GM18873 (cell line): ENCODE results near the gene ADAM12.
"Not testable (repeated sequence)": the region's sequence is repeated elsewhere in the genome, so short reads cannot be mapped to it uniquely, and the experiment has no call there.

Source experiments
- ATAC-seq: cut with Tn5 transposase; IDR thresholded peaks from one replicate; pipeline ENCODE4 v1.9.1; 2021; ENCODE audit warnings: mild to moderate bottlenecking, moderate library complexity, moderate number of reproducible peaks; ENCODE audit not compliant: unreplicated experiment, low FRiP score

The ADAM12 gene

GRCh38 chr10:126270111-126270510 is 118.2 kb downstream of the ADAM12 start:
- no peak for ATAC-seq

DNA sequence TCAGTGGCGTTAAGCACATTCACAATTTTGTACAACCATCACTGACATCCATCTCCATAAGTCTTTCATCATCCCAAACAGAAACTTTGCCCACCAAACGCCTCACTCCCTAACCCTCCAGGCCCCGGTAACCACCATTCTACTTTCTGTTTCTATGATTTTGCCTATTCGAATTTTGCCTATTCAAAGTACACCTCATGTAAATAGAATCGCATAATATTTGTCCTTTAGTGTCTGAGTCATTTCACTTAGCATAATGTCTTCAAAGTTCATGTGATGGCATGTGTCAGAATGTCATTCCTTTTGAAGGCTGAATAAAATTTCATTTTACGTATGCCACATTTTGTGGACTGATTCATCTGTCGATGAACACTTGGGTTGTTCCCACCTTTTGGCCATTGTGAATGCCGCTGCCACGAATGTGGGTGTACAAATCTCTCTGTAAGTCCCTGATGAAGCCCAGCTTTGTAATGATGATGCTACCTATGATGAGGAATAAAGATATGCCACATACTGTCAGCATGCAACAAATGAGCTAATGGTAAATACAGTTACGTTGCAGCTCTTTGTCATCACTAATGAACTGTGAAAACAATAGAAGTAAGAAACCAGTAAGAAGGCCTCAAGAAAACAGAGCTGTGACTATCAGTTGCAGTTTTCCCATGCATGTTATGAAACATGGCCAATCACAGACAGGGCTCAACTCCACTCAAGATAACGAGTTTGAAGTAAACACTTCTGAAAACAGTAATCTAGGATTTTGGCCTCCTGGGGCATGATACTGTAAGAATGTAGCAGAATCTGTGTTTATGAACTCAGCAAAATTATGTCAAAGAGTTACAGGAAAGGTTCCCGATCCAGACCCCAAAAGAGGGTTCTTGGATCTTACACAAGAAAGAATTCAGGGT is 120.0 kb downstream of the ADAM12 start:
- ATAC-seq = no peak

DNA sequence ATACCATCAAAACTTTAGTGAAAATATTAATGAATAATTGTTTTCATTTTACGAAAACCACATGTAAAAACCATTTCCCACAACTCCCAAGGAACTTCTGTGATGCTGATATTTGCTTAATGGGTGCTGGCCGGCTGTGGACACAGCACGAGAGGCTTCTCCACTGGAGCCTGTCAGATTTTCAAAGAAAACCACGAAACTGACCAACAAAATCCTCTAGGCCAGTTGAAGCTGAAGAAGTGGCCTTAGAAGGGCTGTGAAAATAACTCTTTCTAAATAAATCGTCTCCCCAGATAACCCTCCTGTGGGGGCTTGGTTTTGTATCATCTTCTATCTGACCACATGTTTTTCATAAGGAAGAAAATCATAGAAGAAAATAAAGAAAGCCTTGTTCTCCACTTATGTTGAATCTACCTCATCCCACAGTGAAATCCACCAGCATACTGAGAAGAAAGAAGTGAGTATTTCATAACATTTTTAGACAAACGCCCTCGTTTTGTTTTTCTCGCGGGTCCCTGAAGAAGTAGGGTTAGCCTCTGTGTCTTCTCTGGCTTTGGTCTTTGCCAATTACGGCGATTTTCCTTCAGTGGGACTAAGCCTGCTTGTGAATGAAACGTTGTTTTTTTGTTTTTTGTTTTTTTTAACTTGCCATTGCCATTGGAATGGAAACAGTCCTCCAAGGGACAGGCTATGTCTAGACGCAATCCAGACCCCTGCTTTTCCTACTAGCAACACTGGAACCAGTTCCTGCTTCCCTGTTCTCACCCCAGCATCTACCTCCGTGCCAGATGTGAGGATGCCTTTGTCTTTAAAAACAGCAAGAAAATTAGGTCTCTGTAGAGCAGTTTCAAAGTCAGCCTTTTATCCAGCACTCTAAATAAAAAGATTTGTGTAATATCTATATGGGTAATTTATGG is 123.9 kb downstream of the ADAM12 start:
- ATAC-seq = no peak

DNA sequence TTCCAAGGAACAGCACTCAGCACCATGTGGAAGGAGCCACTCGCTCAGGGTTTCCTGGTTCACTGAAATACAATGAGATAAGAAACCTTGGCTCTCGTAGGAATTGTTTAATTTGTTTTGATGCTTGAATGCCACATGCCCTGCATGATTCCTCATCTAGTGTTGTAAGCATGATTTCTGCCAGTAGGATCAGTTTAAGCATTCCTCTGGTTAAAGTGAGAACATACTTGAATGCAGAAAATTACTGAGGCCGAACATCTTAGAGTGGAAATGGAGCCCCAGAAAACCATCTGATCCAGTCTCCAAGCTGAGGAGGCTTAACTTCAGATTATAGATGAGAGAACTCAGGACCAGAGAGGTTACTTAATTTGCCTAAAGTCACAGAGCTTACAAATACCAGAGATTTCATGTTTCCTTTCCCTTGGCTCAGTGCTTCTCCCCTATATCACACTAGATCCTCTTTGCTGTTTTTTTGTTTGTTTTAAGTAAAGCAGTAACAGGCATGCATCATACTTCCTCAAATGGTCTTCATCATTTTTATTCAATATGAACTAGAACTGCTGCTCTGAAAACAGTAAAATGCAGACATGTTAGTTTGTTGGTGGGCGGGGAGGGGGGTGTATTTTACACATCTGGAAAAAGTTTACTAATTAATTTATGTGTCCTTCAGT is 125.1 kb downstream of the ADAM12 start:
- ATAC-seq = no peak

DNA sequence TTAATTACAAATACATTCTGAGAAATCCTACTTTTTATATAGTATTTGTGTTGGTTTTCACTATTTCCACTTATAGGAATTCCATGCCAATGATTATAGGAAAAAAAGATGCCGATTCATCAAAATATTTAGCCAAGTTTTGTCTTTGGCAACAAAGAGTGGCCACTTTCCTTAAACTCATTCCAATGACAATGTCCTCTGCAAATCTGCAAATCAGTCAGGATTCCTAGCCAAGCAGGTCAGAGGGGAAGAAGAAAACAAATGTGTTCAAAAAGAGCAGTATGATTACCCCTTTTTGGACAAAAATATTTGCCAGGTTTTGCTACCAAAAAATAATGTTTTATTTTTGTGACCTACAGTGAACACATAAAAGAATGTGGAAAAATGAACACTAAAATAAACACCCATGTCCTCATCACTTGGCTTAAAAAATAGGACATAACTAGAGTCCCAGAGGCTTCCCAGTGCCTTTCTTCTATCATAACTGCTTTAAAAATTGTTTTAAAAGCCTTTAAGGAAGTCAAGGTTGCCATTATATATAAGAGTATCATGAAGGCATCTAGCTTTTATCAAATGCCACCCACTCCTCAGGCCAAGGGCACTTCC is 125.9 kb downstream of the ADAM12 start:
- ATAC-seq = no peak

- ATAC-seq = no peak
Observed at GRCh38 chr10:126259760-126260479, 128.4 kb downstream of the ADAM12 start.

GRCh38 chr10:126256864-126257263 is 131.4 kb downstream of the ADAM12 start:
- no peak for ATAC-seq

GRCh38 chr10:126255313-126255712 is 133.0 kb downstream of the ADAM12 start:
- no peak for ATAC-seq

DNA sequence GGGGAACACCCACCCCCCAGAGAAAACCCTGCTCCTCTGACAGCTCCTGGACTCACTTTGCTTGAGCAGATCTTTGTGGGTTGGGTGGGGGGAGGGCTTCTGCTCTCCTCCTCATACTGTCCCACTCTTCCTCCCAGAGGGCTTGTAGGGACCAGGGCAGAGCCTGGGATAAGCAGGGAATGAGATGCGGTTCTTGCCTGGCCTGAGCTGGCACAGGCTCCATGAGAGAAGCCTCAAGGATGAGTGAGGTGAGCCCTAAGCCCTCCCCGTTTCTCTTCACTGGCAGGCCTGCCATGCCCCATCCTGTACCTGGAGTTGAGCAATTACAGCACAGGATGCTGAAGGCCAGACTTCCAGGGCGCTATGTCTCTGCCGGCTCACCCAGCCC is 134.7 kb downstream of the ADAM12 start:
- ATAC-seq = no peak

DNA sequence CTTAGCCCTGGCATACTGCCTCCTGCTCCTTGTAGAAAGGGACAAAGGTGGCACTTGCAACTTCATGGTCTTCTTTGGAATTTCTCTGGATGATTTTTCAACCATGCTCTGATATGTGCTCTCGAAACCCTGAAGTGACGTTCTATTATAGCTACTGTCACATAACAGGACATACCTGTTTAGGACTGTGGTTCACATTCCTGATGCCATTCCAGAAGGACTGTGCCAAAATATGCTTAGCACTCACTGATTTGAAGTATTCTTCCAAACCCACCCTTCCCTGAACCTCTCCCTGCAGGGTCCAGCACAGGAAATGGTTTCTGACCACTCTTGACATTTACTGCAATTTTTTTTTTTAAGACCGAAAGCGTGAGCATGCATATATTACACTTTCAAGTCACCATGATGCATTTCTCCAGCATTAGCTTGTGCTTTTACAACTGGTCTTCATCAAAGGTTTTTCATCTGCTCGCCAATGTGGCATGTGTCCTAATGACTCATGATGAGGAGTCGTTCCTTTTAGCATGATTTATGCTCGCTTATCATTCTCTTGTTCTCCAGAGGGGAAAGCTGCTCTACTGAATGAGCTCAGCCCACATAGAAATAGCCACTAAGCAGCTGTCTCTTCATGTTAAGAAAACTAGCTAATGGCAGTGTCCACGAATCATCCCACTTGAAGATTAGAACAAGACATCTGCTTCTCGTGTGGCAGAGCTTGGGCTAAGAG is 135.2 kb downstream of the ADAM12 start:
- no peak for ATAC-seq

GRCh38 chr10:126251778-126252407 is 136.4 kb downstream of the ADAM12 start:
- ATAC-seq = no peak

DNA sequence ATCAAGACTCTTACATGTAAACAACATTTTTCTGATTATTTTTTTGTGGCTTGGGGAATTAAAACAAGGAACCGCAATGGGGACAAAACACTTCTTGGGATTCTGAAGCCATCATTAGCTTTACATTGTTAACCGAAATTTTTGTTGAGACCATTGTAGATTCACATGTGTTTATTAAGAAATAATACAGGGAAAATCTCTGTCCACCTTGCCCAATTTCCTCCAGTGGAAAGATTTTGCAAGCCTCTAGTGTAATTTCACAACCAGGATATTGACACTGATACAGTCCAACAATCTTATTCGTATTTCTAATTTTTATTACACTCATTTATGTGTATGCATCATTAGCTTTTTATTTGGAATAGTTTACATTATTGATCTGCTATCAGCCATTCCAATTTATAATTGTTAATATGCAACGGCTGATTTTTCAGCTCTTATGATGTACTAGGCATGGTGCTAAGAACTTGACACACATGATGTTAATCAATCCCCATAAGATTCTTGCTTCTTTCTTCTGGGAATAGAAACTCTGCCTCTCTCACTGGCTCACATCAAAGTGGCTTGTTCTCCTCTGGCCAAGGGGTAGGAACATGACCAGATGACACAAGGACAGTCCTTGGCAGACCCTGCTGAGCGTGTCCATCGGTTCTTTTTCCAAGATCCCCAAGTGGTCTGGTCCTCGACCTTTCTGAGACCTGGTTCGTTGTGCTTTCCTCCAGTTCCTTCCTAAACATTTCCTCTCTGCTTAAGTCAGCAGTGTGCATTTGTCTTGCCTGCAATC is 137.6 kb downstream of the ADAM12 start:
- no peak for ATAC-seq

DNA sequence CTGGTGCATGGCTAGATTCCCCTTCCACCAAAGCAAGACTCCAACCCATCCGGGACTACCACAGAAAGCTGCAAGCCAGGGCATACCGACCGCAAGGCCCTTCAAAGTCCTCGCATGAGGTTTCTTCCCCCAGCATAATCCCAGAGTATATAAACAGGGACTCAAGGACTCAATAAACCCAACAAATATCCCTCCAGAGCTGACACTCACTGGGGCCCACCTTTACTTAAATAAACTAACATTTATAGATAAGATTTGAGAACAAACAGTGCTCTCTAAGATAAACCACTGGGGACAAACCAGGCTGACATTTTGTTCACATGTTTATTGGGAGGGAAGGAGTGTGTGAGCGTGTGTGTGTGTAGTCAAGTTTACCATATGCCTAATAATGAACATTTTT is 138.2 kb downstream of the ADAM12 start:
- ATAC-seq = no peak

GRCh38 chr10:126247446-126247975 is 140.8 kb downstream of the ADAM12 start:
- ATAC-seq = no peak

- ATAC-seq = not testable (repeated sequence)
Observed at GRCh38 chr10:126246396-126246795, 141.9 kb downstream of the ADAM12 start.

DNA sequence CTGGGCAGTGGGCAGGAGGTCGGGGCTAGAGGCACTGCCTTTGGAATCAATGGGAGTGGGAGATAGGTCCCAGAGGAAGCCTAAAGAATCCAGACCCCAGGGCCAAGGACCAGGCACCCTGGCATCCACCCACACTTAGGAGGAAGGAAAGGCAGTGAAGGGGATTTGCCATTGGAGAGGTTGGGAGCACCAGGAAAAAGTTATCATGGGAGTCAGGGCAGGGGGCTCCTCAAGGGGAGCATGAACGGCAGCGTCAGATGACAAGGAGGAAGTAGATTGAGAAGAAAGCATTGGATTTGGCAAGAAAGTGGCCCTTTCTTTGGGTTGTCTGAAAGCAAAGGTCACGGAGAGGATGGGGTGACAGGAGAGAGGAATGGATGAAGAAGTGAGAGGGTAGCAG is 142.8 kb downstream of the ADAM12 start:
- no peak for ATAC-seq

DNA sequence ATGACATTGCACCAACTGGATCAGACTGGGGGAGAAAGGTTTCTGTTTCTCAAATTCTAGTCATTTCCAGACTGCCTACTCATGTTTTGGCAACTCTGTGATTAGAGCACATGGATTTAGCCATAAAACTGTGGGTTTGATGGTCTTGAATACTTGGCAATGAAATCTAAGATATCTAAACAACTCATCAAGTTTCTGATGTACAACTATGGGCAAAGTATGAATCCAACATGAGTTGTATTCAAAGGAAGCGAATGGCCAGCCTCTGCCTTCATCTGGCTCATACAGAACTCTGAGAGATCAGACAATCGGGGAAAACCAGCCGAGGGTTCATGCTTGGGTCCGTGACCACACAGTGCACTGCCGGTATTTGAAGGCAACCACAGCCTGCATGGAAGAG is 144.3 kb downstream of the ADAM12 start:
- no peak for ATAC-seq

- ATAC-seq = no peak
Observed at GRCh38 chr10:126243306-126243705, 145.0 kb downstream of the ADAM12 start.
